K562 (cell line): ENCODE measurements around the gene LRP1-AS. TPM values are rescaled to one million over a fixed set of nuclear protein-coding genes. Genes with fewer than 3 reads are reported as not detected.

ENCODE experiments used
- ATAC-seq: fragments of 200-7000 bp; cut with Tn5 transposase; 3 replicates; pipeline ENCODE4 v1.9.1; 2020; ENCODE audit warnings: moderate library complexity
- BruUV-seq: library from RNA; stranded (reverse); fragments of 400-500 nt; replicated peaks from 2 replicates; lab custom pipeline; 2021; lab: Mats Ljungman, UMichigan
- CTCF ChIA-PET: fragments of 300-600 bp; formaldehyde crosslinking; extraction: SDS; loops from one replicate; lab custom pipeline; 2021; ENCODE audit warnings: low intra/inter-chr PET ratio; lab: Yijun Ruan, JAX
- POLR2A ChIA-PET: fragments of 300-600, 350-650 bp; sonication (Branson Sonifier 250); formaldehyde crosslinking; extraction: SDS; loops from one replicate; lab custom pipeline; 2021; ENCODE audit warnings: antibody characterized with exemption, inconsistent platforms; lab: Yijun Ruan, JAX
- DNase-seq, 4 experiments: peaks; one replicate each; pipeline versions ENCODE4 v3.0.0 to v3.0.0-alpha.2; 2011 to 2018; ENCODE audit warnings: low spot score in 3 of 4, mixed read lengths in 3 of 4; ENCODE audit errors: extremely low read depth in 1 of 4
- FAIRE-seq: peaks from 2 replicates; lab custom pipeline; 2011; peaks lifted over from hg19 to GRCh38; lab: Jason Lieb, UNC
- H2AFZ ChIP-seq: 2 replicates; pipeline ENCODE4 v1.6.0; 2011; ENCODE audit warnings: low read depth, low read length, control low read depth, inconsistent platforms
- H3K27ac ChIP-seq: fragments of 200-600 bp; 3 replicates; pipeline ENCODE4 v1.8.0; 2011; ENCODE audit warnings: low read depth, mild to moderate bottlenecking, control low read depth, inconsistent platforms, low read length, moderate library complexity, mixed read lengths; ENCODE audit errors: extremely low read depth
- H3K27me3 ChIP-seq, 2 experiments: fragments of 300-600 bp in 1 of 2; 2 replicates in 1 of 2; 3 replicates in 1 of 2; pipeline versions ENCODE4 v1.6.0 to v1.8.0; 2011; ENCODE audit warnings: inconsistent platforms in 2 of 2, low read length in 2 of 2, mild to moderate bottlenecking in 1 of 2, mixed read lengths in 1 of 2, moderate library complexity in 1 of 2; ENCODE audit not compliant: control insufficient read depth in 2 of 2, insufficient read depth in 2 of 2
- H3K36me3 ChIP-seq: fragments of 300-600 bp; 3 replicates; pipeline ENCODE4 v1.8.0; 2011; ENCODE audit warnings: mild to moderate bottlenecking, low read length, inconsistent platforms; ENCODE audit not compliant: control insufficient read depth, insufficient read depth
- H3K4me1 ChIP-seq, 2 experiments: fragments of 200-600 bp in 1 of 2; replicated peaks in 1 of 2; 2 replicates in 1 of 2; 3 replicates in 1 of 2; pipeline versions ENCODE4 v1.5.1 to v1.8.0; 2011; ENCODE audit warnings: inconsistent platforms in 2 of 2, low read length in 2 of 2, mild to moderate bottlenecking in 1 of 2, mixed read lengths in 1 of 2, moderate library complexity in 1 of 2; ENCODE audit not compliant: control insufficient read depth in 2 of 2, insufficient read depth in 2 of 2
- H3K4me2 ChIP-seq: 2 replicates; pipeline ENCODE4 v1.6.1; 2011; ENCODE audit warnings: low read length, control low read depth, inconsistent platforms, mixed read lengths; ENCODE audit not compliant: insufficient read depth
- H3K4me3 ChIP-seq: fragments of 200-600 bp; sonication (generic), shearing (Covaris generic); 2 replicates; pipeline ENCODE4 v1.5.1; 2016; ENCODE audit warnings: control low read depth, inconsistent platforms
- H3K79me2 ChIP-seq: fragments of 200-600 bp; 3 replicates; pipeline ENCODE4 v1.8.0; 2011; ENCODE audit warnings: low read length, inconsistent platforms; ENCODE audit not compliant: control insufficient read depth, insufficient read depth
- H3K9ac ChIP-seq, 2 experiments: 2 replicates each; pipeline versions ENCODE4 v1.6.0 to v1.6.1; 2011; ENCODE audit warnings: low read depth in 2 of 2, low read length in 2 of 2, control low read depth in 1 of 2, inconsistent platforms in 1 of 2, mild to moderate bottlenecking in 1 of 2, mixed read lengths in 1 of 2; ENCODE audit not compliant: insufficient read depth in 1 of 2
- H3K9me1 ChIP-seq: one replicate; pipeline ENCODE4 v1.6.0; 2011; ENCODE audit warnings: inconsistent platforms, mild to moderate bottlenecking, low read length, moderate library complexity; ENCODE audit not compliant: control insufficient read depth, insufficient read depth
- H3K9me3 ChIP-seq: replicated peaks from 2 replicates; pipeline ENCODE4 v1.5.1; 2011; ENCODE audit warnings: low read depth, low read length, inconsistent platforms; ENCODE audit not compliant: control insufficient read depth, insufficient read depth
- H4K20me1 ChIP-seq: replicated peaks from 2 replicates; pipeline ENCODE4 v1.6.1; 2011; ENCODE audit warnings: low read length, inconsistent platforms, mixed read lengths; ENCODE audit not compliant: control insufficient read depth, insufficient read depth
- CEBPG ChIP-seq, 3 experiments: fragments of 200-800 bp in 1 of 3; sonication (Bioruptor generic) in 1 of 3; sonication (generic) in 1 of 3; formaldehyde crosslinking in 1 of 3; IDR thresholded peaks in 2 of 3; conservative IDR thresholded peaks in 1 of 3; 2 replicates each; pipeline versions ENCODE4 v1.6.1 to v1.8.0; 2016 to 2022; ENCODE audit warnings: missing compliant biosample characterization in 2 of 3, missing genetic modification characterization in 2 of 3, mild to moderate bottlenecking in 1 of 3, missing genetic modification reagents in 1 of 3
- DPF2 ChIP-seq: fragments of 450-650 bp; IDR thresholded peaks from 2 replicates; pipeline ENCODE4 v1.6.1; 2016
- HMG20B ChIP-seq: fragments of 250-450 bp; sonication (Bioruptor Pico); IDR thresholded peaks from 2 replicates; pipeline ENCODE4 v1.5.0; 2021; ENCODE audit warnings: mild to moderate bottlenecking
- NFIX ChIP-seq: fragments of 250-450 bp; sonication (Bioruptor Pico); IDR thresholded peaks from 2 replicates; pipeline ENCODE4 v1.4.0; 2020; ENCODE audit warnings: low read depth, mild to moderate bottlenecking, moderate library complexity
- SMAD4 ChIP-seq: fragments of 250-450 bp; sonication (Bioruptor Pico); conservative IDR thresholded peaks from 2 replicates; pipeline ENCODE4 v1.8.0; 2021; ENCODE audit warnings: inconsistent platforms, mild to moderate bottlenecking, moderate library complexity
- ZNF146 ChIP-seq: IDR thresholded peaks from one replicate; pipeline ENCODE4 v1.6.1; 2018; ENCODE audit warnings: missing compliant biosample characterization; ENCODE audit not compliant: unreplicated experiment
- ZNF197 ChIP-seq: fragments of 200-800 bp; sonication (Bioruptor generic); IDR thresholded peaks from 2 replicates; pipeline ENCODE4 v1.6.1; 2016; ENCODE audit warnings: low read depth, missing genetic modification characterization, missing compliant biosample characterization
- WGBS: fragments of 100-300 bp; shearing (Covaris generic); methylation state at CpG from one replicate; pipeline ENCODE4 v1.1.6; 2016; ENCODE audit warnings: low coverage, mixed read lengths; ENCODE audit not compliant: insufficient coverage; ENCODE audit errors: missing lambda C conversion rate; 5-methylcytosine and 5-hydroxymethylcytosine counted together
- in situ Hi-C: fragments of 300-500 bp; cut with MboI; formaldehyde crosslinking; loops from 4 replicates; pipeline ENCODE4 v1.15.0; 2018; ENCODE audit warnings: inconsistent platforms, mixed read lengths
- intact Hi-C: fragments of 100-400 bp; cut with micrococcal nuclease; formaldehyde crosslinking; loops from 2 replicates; pipeline ENCODE4 v1.14.2; 2022
- polyA plus RNA-seq, 8 experiments: library from polyadenylated mRNA; depleted of rRNA in 4 of 8; stranded (reverse) in 5 of 8; unstranded in 3 of 8; fragments of >200 nt; fragmentation: Nextera tagmentation in 2 of 8; fragmentation: Illumina TruSeq in 1 of 8; extraction: Ambion mirVana in 2 of 8; extraction: Trizol in 1 of 8; gene quantifications; 2 replicates each; pipeline versions ENCODE4 v1.2.1 to v1.2.3, GENCODE V29; 2011 to 2014; ENCODE audit warnings: inconsistent platforms in 1 of 8, missing spikeins in 1 of 8
- total RNA-seq, 7 experiments: library from RNA; depleted of rRNA in 6 of 7; stranded (reverse); fragments of >200 nt in 6 of 7; fragmentation: Illumina TruSeq in 2 of 7; extraction: Trizol in 2 of 7; gene quantifications; 2 replicates each; pipeline versions ENCODE4 v1.2.1 to v1.2.3, GENCODE V29; 2011 to 2021; ENCODE audit warnings: low replicate concordance in 1 of 7
- TF ChIP-seq, protein P1 (sequence below), 2 experiments: fragments of 450-650 bp in 1 of 2; sonication (generic) in 1 of 2; formaldehyde crosslinking in 1 of 2; IDR thresholded peaks; 2 replicates each; pipeline versions ENCODE4 v1.7.1 to v1.9.0; 2016 to 2022; ENCODE audit warnings: inconsistent platforms in 1 of 2, mild to moderate bottlenecking in 1 of 2, missing genetic modification reagents in 1 of 2
- TF ChIP-seq, protein P2 (sequence below): fragments of 450-650 bp; IDR thresholded peaks from 2 replicates; pipeline ENCODE4 v1.6.1; 2016; ENCODE audit warnings: low read depth, mild to moderate bottlenecking, moderate library complexity

Gene LRP1-AS
- total and polyA plus RNA-seq, 9 of the 15 experiments (the other 6 are each of a cell fraction or from before 2014, with no cell fraction given) = not detected

DNA sequence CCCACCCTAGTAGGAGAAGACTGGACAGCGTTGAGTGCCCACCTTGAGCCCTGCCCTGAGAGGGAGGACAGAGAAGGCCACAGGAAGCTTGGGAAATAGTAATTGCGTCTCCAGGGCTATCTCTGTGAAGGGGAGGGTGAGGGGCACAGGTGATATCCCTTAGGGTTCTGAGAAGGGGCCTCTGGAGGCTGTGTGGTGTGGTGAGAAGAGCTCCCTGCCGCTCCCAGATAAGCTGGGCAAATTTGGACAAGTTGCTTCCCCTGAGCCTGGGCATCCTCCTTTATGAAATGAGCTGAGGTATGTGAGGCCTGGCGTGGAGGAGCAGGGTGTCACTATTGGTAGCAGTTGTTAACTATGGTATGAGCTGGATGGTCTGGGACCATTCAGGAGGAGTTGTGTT is 23.5 kb upstream of the LRP1-AS start:
- Histone ChIP-seq H3K27ac (no peak overlapping the region), H3K27me3 (peaks cover 3 to 51% of the 10 kb centered on the region in 2 experiments; a peak in 3 of 5 replicates), H3K9me1 (no peaks in the 10 kb centered on the region), H3K4me2 (no peak overlapping the region), H3K9me3 (no peaks in the 10 kb centered on the region), H4K20me1 (peaks cover 14% of the 10 kb centered on the region; the same call in 1 of the 2 replicates), H3K4me1 (peaks cover 6 to 40% of the 10 kb centered on the region in 2 experiments; a peak in 3 of 5 replicates), H3K36me3 (no peaks in the 10 kb centered on the region), H3K79me2 (no peaks in the 10 kb centered on the region), H3K4me3 (no peak overlapping the region), H2AFZ (no peak overlapping the region), H3K9ac (no peak overlapping the region)
- POLR2A ChIA-PET = interaction anchor here (0.8 kb wide), 1 partner anchor 9 kb away, joined by 4 read pairs; no protein-coding TSS in a partner anchor
- TF ChIP-seq, protein P1, sequence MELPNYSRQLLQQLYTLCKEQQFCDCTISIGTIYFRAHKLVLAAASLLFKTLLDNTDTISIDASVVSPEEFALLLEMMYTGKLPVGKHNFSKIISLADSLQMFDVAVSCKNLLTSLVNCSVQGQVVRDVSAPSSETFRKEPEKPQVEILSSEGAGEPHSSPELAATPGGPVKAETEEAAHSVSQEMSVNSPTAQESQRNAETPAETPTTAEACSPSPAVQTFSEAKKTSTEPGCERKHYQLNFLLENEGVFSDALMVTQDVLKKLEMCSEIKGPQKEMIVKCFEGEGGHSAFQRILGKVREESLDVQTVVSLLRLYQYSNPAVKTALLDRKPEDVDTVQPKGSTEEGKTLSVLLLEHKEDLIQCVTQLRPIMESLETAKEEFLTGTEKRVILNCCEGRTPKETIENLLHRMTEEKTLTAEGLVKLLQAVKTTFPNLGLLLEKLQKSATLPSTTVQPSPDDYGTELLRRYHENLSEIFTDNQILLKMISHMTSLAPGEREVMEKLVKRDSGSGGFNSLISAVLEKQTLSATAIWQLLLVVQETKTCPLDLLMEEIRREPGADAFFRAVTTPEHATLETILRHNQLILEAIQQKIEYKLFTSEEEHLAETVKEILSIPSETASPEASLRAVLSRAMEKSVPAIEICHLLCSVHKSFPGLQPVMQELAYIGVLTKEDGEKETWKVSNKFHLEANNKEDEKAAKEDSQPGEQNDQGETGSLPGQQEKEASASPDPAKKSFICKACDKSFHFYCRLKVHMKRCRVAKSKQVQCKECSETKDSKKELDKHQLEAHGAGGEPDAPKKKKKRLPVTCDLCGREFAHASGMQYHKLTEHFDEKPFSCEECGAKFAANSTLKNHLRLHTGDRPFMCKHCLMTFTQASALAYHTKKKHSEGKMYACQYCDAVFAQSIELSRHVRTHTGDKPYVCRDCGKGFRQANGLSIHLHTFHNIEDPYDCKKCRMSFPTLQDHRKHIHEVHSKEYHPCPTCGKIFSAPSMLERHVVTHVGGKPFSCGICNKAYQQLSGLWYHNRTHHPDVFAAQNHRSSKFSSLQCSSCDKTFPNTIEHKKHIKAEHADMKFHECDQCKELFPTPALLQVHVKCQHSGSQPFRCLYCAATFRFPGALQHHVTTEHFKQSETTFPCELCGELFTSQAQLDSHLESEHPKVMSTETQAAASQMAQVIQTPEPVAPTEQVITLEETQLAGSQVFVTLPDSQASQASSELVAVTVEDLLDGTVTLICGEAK (IDR thresholded peaks at IDR 0.05) = no peak
- TF ChIP-seq, protein P1 (CRISPR knock-in tag; IDR thresholded peaks at IDR 0.05) = no peak
- TF ChIP-seq ZNF197 (CRISPR knock-in tag) (no peak), NFIX (CRISPR knock-in tag) (no peak), DPF2 (no peak), CEBPG (CRISPR knock-in tag; IDR thresholded peaks at IDR 0.05) (no peak), CEBPG (tag; conservative IDR thresholded peaks at IDR 0.05 in 1 of 2, IDR thresholded peaks at IDR 0.05 in 1 of 2) (no peak), ZNF146 (CRISPR knock-in tag) (no peak), SMAD4 (CRISPR knock-in tag) (no peak), HMG20B (no peak)
- TF ChIP-seq, protein P2, sequence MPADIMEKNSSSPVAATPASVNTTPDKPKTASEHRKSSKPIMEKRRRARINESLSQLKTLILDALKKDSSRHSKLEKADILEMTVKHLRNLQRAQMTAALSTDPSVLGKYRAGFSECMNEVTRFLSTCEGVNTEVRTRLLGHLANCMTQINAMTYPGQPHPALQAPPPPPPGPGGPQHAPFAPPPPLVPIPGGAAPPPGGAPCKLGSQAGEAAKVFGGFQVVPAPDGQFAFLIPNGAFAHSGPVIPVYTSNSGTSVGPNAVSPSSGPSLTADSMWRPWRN = no peak
- no peak for DNase-seq
- in situ Hi-C loops = no loop called here
- CTCF ChIA-PET = interaction anchor here (0.6 kb wide), 1 partner anchor 33 kb away, joined by 3 read pairs; no protein-coding TSS in a partner anchor
- no TSS peak for BruUV-seq
- ATAC-seq = no peak
- WGBS = 19% methylated on average over 4 of the region's 4 CpGs
- intact Hi-C loops = no loop called here
- FAIRE-seq = no peak
